A673 (cell line): ENCODE measurements around the gene SLC6A6.

Experiments
- EZH2 ChIP-seq: fragments of 200-600 bp; sonication (generic); IDR thresholded peaks from 2 replicates; pipeline ENCODE4 v1.6.1; 2017; ENCODE audit warnings: borderline replicate concordance, low read depth, mild to moderate bottlenecking, mixed read lengths, antibody characterized with exemption, low read length; ENCODE audit not compliant: poor library complexity, severe bottlenecking
- TF ChIP-seq, protein P1 (sequence below): fragments of 300-800, 200-600 bp; sonication (generic); conservative IDR thresholded peaks from 2 replicates; pipeline ENCODE4 v1.5.1; 2017; ENCODE audit warnings: low read depth, mild to moderate bottlenecking, antibody characterized with exemption, low read length, moderate library complexity, mixed read lengths

DNA sequence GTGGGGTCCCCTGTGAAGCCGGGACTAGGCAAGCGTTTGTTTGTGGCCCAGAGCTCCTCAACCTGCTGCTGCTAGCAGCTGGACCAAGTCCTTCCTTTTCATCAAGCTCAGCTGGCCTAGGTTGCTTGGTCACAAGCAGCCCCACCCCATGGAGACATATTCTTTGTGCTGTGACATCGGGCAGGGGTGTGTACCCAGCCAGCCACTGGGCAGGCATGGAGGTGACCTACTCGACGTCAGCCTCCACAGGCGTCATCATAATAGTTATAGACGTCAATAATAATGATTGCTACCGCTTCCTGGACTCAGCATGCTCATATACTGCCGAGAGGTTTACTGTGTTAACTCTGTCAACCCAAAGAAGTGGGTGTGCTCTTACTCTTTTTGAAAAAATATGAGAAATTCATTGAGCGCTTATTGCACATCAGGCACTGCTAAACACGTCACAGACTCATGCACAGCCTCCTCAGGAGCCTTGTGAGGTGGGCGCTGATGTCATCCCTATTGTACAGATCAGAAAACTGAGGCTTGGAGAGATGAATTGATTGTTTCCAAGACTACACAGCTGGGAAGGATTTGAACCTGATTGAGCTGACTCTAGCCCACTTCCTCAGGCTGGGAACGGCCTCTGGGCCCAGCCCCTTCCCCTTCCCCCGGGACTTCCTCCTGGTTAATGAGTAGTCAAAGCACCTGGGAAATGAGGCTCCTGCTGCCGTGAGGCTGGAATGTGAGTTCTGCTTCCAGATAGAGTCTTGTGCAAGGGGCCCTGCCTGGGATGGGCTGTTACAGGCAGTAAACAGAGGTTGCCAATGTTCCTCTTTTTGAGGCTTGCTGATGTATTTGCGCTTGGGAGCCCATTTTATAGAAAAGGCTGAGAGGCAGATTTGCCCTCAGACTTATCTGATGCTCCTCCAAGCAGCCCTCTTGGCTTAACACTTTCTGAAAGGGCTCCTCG lies 16.2 kb downstream of the SLC6A6 start:
- TF ChIP-seq, protein P1, sequence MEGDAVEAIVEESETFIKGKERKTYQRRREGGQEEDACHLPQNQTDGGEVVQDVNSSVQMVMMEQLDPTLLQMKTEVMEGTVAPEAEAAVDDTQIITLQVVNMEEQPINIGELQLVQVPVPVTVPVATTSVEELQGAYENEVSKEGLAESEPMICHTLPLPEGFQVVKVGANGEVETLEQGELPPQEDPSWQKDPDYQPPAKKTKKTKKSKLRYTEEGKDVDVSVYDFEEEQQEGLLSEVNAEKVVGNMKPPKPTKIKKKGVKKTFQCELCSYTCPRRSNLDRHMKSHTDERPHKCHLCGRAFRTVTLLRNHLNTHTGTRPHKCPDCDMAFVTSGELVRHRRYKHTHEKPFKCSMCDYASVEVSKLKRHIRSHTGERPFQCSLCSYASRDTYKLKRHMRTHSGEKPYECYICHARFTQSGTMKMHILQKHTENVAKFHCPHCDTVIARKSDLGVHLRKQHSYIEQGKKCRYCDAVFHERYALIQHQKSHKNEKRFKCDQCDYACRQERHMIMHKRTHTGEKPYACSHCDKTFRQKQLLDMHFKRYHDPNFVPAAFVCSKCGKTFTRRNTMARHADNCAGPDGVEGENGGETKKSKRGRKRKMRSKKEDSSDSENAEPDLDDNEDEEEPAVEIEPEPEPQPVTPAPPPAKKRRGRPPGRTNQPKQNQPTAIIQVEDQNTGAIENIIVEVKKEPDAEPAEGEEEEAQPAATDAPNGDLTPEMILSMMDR = no peak
- no peak for TF ChIP-seq EZH2
